Bronchial epithelial cell (primary cell): Measurements from ENCODE around the gene KDM5D. TPM values are rescaled to one million over a fixed set of nuclear protein-coding genes. Genes with fewer than 3 reads are reported as not detected.

Source experiments
- DNase-seq: peaks from one replicate; pipeline ENCODE4 v3.0.0-alpha.2; 2010; ENCODE audit warnings: low read depth
- FAIRE-seq: peaks from 2 replicates; lab custom pipeline; 2011; peaks lifted over from hg19 to GRCh38; lab: Jason Lieb, UNC
- H3K27me3 ChIP-seq: 2 replicates; pipeline ENCODE4 v1.5.1; 2011; ENCODE audit warnings: low read length; ENCODE audit not compliant: control insufficient read depth, insufficient read depth
- H3K36me3 ChIP-seq: 2 replicates; pipeline ENCODE4 v1.5.1; 2011; ENCODE audit warnings: low read length; ENCODE audit not compliant: control insufficient read depth, insufficient read depth
- H3K4me3 ChIP-seq: 2 replicates; pipeline ENCODE4 v1.5.1; 2011; ENCODE audit warnings: mild to moderate bottlenecking, low read depth, low read length, control low read depth
- CTCF ChIP-seq: IDR thresholded peaks from 2 replicates; pipeline ENCODE4 v1.5.1; 2011; ENCODE audit warnings: mild to moderate bottlenecking, moderate library complexity, low read length, control low read depth, inconsistent platforms; ENCODE audit not compliant: insufficient read depth, severe bottlenecking
- total RNA-seq: library from RNA; depleted of rRNA; stranded (reverse); fragments of >200 nt; gene quantifications from 2 replicates; pipeline ENCODE4 v1.2.1, GENCODE V29; 2014

KDM5D gene
- total RNA-seq = 16.1 TPM in 1 of 2 replicates, not detected in the other

GRCh38 chrY:19744381-19745378, at the start of gene KDM5D:
Gene KDM5D (minus strand): TSS chrY:19744726. CDS start chrY:19744534, 192 bp downstream.
- H3K36me3 ChIP-seq = no peaks in the 10 kb centered on the region
- H3K4me3 ChIP-seq = peak within 1 kb of the TSS; percentile 44
- no peak for TF ChIP-seq CTCF
- FAIRE-seq (no peak), DNase-seq (peak; percentile 72)
- no peaks in the 10 kb centered on the region for H3K27me3 ChIP-seq

- FAIRE-seq (no peak), DNase-seq (no peak)
- TF ChIP-seq CTCF = no peak
- Histone ChIP-seq H3K4me3 (no peak overlapping the region), H3K36me3 (no peaks in the 10 kb centered on the region), H3K27me3 (no peaks in the 10 kb centered on the region)
Observed at GRCh38 chrY:19768375-19768774, 23.8 kb upstream of the KDM5D start.

GRCh38 chrY:19743331-19743730, 1.2 kb downstream of the KDM5D start:
- DNase-seq (no peak), FAIRE-seq (no peak)
- no peaks in the 10 kb centered on the region for H3K36me3 ChIP-seq
- H3K4me3 ChIP-seq = peak overlapping the region; percentile 44
- no peak for TF ChIP-seq CTCF
- no peaks in the 10 kb centered on the region for H3K27me3 ChIP-seq

- H3K27me3 ChIP-seq = no peaks in the 10 kb centered on the region
- DNase-seq (no peak), FAIRE-seq (no peak)
- H3K4me3 ChIP-seq = no peak overlapping the region
- H3K36me3 ChIP-seq = no peaks in the 10 kb centered on the region
- TF ChIP-seq CTCF = no peak
Observed at GRCh38 chrY:19742153-19742552, 2.4 kb downstream of the KDM5D start.

GRCh38 chrY:19734425-19734824, 10.1 kb downstream of the KDM5D start:
- TF ChIP-seq CTCF = no peak
- Histone ChIP-seq H3K27me3 (no peaks in the 10 kb centered on the region), H3K36me3 (no peaks in the 10 kb centered on the region), H3K4me3 (no peak overlapping the region)
- DNase-seq (peak; percentile 73), FAIRE-seq (no peak)

GRCh38 chrY:19717950-19718349, 26.6 kb downstream of the KDM5D start:
- no peak for TF ChIP-seq CTCF
- FAIRE-seq (no peak), DNase-seq (no peak)
- no peak overlapping the region for H3K4me3 ChIP-seq
- peaks cover 9% of the 10 kb centered on the region for H3K36me3 ChIP-seq
- no peaks in the 10 kb centered on the region for H3K27me3 ChIP-seq
